Testis (tissue), 2 donors: ENCODE measurements around the gene AFAP1.

ENCODE experiments used
- CTCF ChIP-seq, 3 experiments: fragments of 450-650 bp in 2 of 3; fragments of 200-600 bp in 1 of 3; sonication (generic) in 1 of 3; IDR thresholded peaks; one replicate each; pipeline ENCODE4 v1.5.1; 2016 to 2019; ENCODE audit warnings: antibody characterized with exemption in 3 of 3, mild to moderate bottlenecking in 2 of 3, moderate library complexity in 1 of 3
- POLR2A ChIP-seq: fragments of 450-650 bp; IDR thresholded peaks from one replicate; pipeline ENCODE4 v1.6.1; 2017; ENCODE audit warnings: antibody characterized with exemption, mild to moderate bottlenecking, moderate library complexity

- TF ChIP-seq CTCF (IDR thresholded peaks at IDR 0.05), result no peak
- TF ChIP-seq POLR2A, result no peak
Measured at GRCh38 chr4:7713757-7714156, 225.9 kb downstream of the AFAP1 start.
